ENCODE results near the gene PDS5A.

DNA sequence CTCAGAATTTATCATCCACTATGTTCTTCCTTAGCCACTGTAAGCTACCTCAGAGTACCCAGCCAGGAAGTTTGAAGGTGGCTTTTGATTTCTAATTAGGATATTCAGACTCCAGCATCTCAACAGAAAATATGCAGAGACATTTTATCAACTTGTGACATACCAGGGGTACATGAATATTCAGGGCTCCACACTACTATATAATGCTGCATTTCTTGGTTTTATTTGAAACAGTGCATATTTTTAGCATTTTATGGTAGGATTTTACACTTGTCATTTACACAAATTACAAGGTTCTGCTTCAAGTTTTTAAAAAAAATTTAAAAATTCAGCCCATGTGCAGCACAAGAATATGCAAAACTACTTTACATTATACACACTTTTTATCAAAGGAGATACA lies 155.0 kb downstream of the PDS5A start:
- TF ChIP-seq, protein P1, sequence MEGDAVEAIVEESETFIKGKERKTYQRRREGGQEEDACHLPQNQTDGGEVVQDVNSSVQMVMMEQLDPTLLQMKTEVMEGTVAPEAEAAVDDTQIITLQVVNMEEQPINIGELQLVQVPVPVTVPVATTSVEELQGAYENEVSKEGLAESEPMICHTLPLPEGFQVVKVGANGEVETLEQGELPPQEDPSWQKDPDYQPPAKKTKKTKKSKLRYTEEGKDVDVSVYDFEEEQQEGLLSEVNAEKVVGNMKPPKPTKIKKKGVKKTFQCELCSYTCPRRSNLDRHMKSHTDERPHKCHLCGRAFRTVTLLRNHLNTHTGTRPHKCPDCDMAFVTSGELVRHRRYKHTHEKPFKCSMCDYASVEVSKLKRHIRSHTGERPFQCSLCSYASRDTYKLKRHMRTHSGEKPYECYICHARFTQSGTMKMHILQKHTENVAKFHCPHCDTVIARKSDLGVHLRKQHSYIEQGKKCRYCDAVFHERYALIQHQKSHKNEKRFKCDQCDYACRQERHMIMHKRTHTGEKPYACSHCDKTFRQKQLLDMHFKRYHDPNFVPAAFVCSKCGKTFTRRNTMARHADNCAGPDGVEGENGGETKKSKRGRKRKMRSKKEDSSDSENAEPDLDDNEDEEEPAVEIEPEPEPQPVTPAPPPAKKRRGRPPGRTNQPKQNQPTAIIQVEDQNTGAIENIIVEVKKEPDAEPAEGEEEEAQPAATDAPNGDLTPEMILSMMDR (IDR thresholded peaks at IDR 0.05) = no peak
- TF ChIP-seq POLR2A (IDR thresholded peaks at IDR 0.05) = no peak
